Measurements from ENCODE around the gene HLF.

Gene HLF

GRCh38 chr17:55305321-55306087 lies 40.7 kb downstream of the HLF start:
- H3K4me3 ChIP-seq (ENCODE audit: low read depth, low read length), result no peak overlapping the region
- no peak for DNase-seq
- no peak overlapping the region for H3K27ac ChIP-seq
- in situ Hi-C loops (cut with HindIII; ENCODE audit: low pct_ligation_motif_present, low sequenced_read_pairs), result no loop called here
- no peaks in the 10 kb centered on the region for H3K36me3 ChIP-seq (replicated peaks)
- no peak for TF ChIP-seq CTCF (IDR thresholded peaks at IDR 0.05; ENCODE audit: low read depth, low read length, missing control alignments)
- no peaks in the 10 kb centered on the region for H3K27me3 ChIP-seq (replicated peaks)

- in situ Hi-C loops (cut with HindIII; ENCODE audit: low pct_ligation_motif_present, low sequenced_read_pairs), result no loop called here
- H3K27ac ChIP-seq, result no peak overlapping the region
Observed at GRCh38 chr17:55307879-55308278, 43.1 kb downstream of the HLF start.

GRCh38 chr17:55308613-55309391 lies 44.0 kb downstream of the HLF start:
- TF ChIP-seq CTCF (IDR thresholded peaks at IDR 0.05; ENCODE audit: low read depth, low read length, missing control alignments), result no peak
- Histone ChIP-seq H3K27ac (no peak overlapping the region), H3K27me3 (replicated peaks) (no peaks in the 10 kb centered on the region), H3K36me3 (replicated peaks) (no peaks in the 10 kb centered on the region), H3K4me3 (ENCODE audit: low read depth, low read length) (no peak overlapping the region)
- no peak for DNase-seq
- in situ Hi-C loops (cut with HindIII; ENCODE audit: low pct_ligation_motif_present, low sequenced_read_pairs), result no loop called here

More at GRCh38 chr17:55307879-55308278, 43.1 kb downstream of the HLF start:
- no peak overlapping the region for H3K4me3 ChIP-seq (ENCODE audit: low read depth, low read length)
- no peak for TF ChIP-seq CTCF (IDR thresholded peaks at IDR 0.05; ENCODE audit: low read depth, low read length, missing control alignments)
- no peaks in the 10 kb centered on the region for H3K27me3 ChIP-seq (replicated peaks)
- no peak for DNase-seq
- H3K36me3 ChIP-seq (replicated peaks), result no peaks in the 10 kb centered on the region

GRCh38 chr17:55311767-55312375 lies 47.1 kb downstream of the HLF start:
- no peaks in the 10 kb centered on the region for H3K36me3 ChIP-seq (replicated peaks)
- no peak for DNase-seq
- no peak overlapping the region for H3K27ac ChIP-seq
- H3K27me3 ChIP-seq (replicated peaks), result no peaks in the 10 kb centered on the region
- in situ Hi-C loops (cut with HindIII; ENCODE audit: low pct_ligation_motif_present, low sequenced_read_pairs), result no loop called here
- no peak for TF ChIP-seq CTCF (IDR thresholded peaks at IDR 0.05; ENCODE audit: low read depth, low read length, missing control alignments)
- H3K4me3 ChIP-seq (ENCODE audit: low read depth, low read length), result no peak overlapping the region

GRCh38 chr17:55312852-55313251 lies 48.1 kb downstream of the HLF start:
- DNase-seq, result no peak
- H3K4me3 ChIP-seq (ENCODE audit: low read depth, low read length), result no peak overlapping the region
- TF ChIP-seq CTCF (IDR thresholded peaks at IDR 0.05; ENCODE audit: low read depth, low read length, missing control alignments), result no peak
- in situ Hi-C loops (cut with HindIII; ENCODE audit: low pct_ligation_motif_present, low sequenced_read_pairs), result no loop called here
- H3K36me3 ChIP-seq (replicated peaks), result no peaks in the 10 kb centered on the region
- H3K27me3 ChIP-seq (replicated peaks), result no peaks in the 10 kb centered on the region
- H3K27ac ChIP-seq, result no peak overlapping the region

Data from brain microvascular endothelial cell (primary cell).